SH-SY5Y (cell line): ENCODE measurements around the gene RYR3.
A peak's percentile ranks its signal among the peaks of the same experiment; 100 is the strongest.

Source experiments
- GATA2 ChIP-seq: IDR thresholded peaks from 2 replicates; pipeline ENCODE4 v1.6.1; 2011; ENCODE audit warnings: mild to moderate bottlenecking, low read depth, low read length
- GATA3 ChIP-seq: IDR thresholded peaks from 2 replicates; pipeline ENCODE4 v1.6.1; 2011; ENCODE audit warnings: low read depth, mild to moderate bottlenecking, low read length, moderate library complexity

DNA sequence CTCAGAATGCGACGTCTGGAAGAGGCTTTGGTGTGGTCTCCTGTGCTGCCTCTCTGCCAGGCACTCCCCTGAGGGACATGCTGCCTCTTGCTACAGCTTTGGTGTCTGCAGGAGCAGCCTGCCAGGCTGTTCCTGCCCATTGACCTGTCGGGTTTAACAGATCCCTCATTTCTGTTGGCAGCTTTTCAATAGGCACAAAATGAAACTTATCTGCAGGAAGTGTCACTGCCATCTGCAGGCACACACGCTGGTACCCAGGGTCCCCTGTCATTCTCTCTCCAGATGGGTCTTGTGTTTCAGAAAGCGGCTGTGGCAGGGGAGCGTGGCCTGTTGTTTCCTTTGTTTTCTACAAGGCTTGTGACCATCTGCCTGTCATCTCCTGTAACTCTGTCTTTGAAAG is 329.2 kb downstream of the RYR3 start:
- TF ChIP-seq GATA2, result peak; percentile 41
- TF ChIP-seq GATA3, result no peak
